SW 1271 (cell line): ENCODE results near the gene C19orf53.
"Not testable (repeated sequence)": the region's sequence is repeated elsewhere in the genome, so short reads cannot be mapped to it uniquely, and the experiment has no call there.

Source experiments
- DNase-seq, 2 experiments: peaks; one replicate each; lab custom pipeline; 2025; lab: John Stamatoyannopoulos, UW

The C19orf53 gene

DNA sequence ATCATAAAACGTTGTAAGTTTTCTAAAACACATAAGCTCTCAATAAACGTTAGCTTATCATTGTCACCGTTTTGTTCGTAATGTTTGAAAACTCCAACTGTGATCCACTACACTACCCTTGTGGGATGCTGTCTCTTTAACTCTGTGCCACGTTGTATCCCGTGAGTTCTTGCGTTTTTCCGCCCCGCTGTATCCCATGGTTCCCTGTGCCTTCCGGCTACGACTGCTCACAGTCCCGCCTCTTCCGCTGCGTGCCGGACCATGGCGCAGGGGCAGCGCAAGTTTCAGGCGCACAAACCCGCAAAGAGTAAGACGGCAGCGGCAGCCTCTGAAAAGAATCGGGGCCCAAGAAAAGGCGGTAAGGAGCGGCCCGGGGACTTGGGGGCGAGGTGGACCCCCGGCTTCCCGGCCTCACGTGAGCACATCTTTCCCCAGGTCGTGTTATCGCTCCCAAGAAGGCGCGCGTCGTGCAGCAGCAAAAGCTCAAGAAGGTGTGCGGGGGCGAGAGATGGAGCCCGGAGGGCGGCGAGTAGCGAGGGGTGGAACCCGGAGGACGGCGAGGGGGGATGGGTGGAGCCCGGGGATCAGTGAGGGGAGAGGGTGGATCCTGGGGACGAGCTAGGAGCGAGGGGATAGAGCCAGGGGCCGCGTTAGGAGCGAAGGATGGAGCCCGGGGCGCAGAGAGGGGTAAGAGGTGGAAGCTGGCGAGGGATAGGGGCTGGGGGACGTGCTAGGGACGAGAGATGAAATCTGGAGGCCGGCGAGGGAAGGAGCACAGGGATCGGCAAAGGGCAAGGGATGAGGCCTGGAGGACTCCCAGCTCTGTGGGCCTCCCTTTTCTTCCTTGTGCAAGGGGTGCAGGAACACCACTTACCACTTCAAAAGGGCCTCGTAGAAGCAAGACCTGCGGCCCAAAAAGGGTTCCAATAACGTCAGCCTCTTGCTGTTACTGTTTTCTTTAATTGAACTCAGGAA is at the start of gene C19orf53:
Gene C19orf53 (plus strand): TSS at position 240 of the 975 bp plus-strand sequence. CDS start 22 bp downstream, at position 262.
- peak; percentile 78 to 90 for DNase-seq

DNA sequence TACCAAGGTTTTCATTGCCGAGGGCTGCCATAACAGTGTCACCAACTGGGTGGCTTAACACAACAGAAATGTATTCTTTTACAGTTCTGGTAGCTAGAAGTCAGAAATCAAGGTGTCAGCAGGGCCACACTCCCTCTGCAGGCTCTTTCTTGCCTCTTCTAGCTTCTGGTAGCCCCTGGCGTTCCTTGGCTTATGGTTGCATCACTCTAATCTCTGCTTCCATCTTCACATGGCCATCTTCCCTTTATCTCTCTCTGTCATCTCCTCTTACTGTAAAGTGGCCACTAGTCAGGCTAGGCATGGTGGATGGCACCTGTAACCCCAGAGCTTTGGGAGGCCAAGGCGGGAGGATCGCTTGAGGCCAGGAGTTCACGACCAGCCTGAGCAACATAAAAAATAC is 47.9 kb upstream of the C19orf53 start:
- no peak for DNase-seq

DNA sequence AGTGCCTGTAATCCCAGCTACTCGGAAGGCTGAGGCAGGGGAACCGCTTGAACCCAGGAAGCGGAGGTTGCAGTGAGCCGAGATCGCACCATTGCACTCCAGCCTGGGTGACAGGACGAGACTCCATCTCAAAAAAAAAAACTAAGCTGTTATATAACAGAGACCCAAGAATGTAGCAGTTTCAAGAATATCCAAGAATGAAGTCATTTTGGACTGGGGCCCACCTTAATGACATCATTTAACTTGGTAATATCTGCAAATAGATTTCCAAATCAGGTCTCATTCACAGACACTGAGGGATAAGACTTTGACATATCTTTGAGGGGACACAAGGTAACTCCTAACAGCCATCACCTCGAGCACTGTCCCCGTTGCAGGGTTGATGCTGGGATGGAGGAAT is 46.5 kb upstream of the C19orf53 start:
- no peak for DNase-seq

- DNase-seq, result no peak
These were observed 44.4 kb upstream of the C19orf53 start for GRCh38 chr19:13729859-13730258.

- peak; percentile 87 to 96 for DNase-seq
These were observed 42.9 kb upstream of the C19orf53 start for GRCh38 chr19:13731147-13731964.

GRCh38 chr19:13732337-13732736 is 41.9 kb upstream of the C19orf53 start:
- no peak for DNase-seq

DNA sequence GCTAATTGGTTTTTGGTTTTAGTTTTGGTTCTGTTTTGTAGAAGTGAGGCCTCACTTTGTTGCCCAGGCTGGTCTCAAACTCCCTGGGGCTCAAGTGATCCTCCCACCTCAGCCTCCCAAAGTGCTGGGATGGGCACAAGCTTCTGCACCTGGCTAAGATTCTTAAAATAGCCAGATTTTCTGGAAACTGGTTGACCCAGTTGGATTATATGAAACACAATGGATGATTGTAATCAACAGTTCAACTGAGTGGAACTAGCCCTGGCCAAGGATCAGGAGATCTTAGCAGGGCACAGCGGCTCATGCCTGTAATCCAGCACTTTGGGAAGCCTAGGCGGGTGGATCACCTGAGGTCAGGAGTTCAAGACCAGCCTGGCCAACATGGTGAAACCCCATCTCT is 39.5 kb upstream of the C19orf53 start:
- DNase-seq, result no peak

GRCh38 chr19:13738073-13738472 is 36.2 kb upstream of the C19orf53 start:
- no peak for DNase-seq

GRCh38 chr19:13741893-13742292 is 32.4 kb upstream of the C19orf53 start:
- no peak for DNase-seq

- no peak for DNase-seq
These were observed 31.5 kb upstream of the C19orf53 start for GRCh38 chr19:13742756-13743155.

GRCh38 chr19:13744174-13744573 is 30.1 kb upstream of the C19orf53 start:
- DNase-seq, result no peak

- DNase-seq, result no peak
These were observed 27.2 kb upstream of the C19orf53 start for GRCh38 chr19:13747098-13747453.

DNA sequence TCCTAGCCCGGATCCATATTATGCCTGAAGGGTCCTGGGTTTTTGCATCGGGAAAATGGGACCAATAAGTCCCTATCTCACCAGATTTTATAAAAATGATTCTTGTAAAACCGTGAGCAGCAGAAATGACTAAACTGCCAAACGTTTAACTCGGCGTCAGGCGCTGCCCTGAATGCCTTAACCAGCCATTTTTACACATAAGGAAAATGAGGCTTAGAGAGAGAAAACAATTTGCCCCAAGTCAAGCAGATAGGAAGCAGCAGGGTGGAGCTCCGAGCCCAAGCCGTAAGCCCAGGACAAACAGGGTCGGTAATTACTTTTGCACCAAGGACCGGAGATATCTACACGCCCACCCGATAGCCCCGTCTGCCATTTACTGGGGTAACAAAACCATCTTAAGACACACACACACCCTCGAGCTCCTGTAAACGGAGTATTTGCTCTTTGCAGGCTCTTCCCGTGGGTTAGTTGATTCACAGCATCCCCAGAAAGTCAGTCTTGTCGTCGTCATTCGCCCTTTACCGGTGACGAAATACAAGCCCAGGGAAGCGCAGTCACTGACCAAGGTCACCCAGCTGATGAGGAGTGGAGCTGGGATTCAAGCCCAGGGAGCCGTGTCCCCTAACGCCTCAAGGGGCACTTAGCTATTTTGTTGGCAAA is 26.0 kb upstream of the C19orf53 start:
- DNase-seq, result peak in 1 of 2 experiments; percentile 51

- no peak for DNase-seq
These were observed 22.8 kb upstream of the C19orf53 start for GRCh38 chr19:13751436-13751835.

GRCh38 chr19:13753622-13754021 is 20.6 kb upstream of the C19orf53 start:
- not testable (repeated sequence) for DNase-seq

DNA sequence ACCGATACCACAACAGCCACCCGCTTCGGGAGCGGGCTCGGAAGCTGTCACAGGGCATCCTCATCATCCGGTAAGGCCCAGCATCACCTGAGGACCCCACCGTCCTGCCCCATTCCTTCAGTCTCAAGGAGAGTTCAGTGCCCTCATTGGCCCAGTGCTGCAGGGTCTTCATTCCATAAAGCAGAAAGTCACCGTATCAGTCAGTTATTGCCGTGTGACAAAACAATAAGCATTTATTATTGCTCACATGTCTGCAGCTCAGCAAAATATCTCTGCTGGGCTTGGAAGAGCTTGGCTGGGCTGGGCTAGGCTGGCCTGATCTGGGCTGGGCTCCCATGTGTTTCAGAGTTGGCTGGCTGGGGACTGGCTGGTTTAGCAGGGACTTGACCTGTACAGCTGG is 18.0 kb upstream of the C19orf53 start:
- no peak for DNase-seq

GRCh38 chr19:13757805-13758772 is 16.2 kb upstream of the C19orf53 start:
- no peak for DNase-seq

DNA sequence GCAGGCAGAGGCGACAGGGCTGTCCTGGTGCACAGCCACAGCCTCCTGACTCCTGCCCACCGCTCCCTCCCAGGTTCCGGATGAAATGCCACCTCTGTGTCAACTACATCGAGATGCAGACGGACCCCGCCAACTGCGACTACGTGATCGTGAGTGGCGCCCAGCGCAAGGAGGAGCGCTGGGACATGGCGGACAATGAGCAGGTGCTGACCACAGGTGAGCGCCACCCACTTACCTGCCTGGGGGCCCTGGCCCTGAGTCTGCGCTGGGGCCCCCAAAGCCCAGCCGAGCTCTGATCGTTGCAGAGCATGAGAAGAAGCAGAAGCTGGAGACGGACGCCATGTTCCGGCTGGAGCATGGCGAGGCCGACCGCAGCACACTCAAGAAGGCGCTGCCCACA is 15.5 kb upstream of the C19orf53 start:
- no peak for DNase-seq

- peak in 1 of 2 experiments; percentile 14 for DNase-seq
These were observed 12.8 kb upstream of the C19orf53 start for GRCh38 chr19:13761423-13761822.

- no peak for DNase-seq
These were observed 11.5 kb upstream of the C19orf53 start for GRCh38 chr19:13762635-13763235.

DNA sequence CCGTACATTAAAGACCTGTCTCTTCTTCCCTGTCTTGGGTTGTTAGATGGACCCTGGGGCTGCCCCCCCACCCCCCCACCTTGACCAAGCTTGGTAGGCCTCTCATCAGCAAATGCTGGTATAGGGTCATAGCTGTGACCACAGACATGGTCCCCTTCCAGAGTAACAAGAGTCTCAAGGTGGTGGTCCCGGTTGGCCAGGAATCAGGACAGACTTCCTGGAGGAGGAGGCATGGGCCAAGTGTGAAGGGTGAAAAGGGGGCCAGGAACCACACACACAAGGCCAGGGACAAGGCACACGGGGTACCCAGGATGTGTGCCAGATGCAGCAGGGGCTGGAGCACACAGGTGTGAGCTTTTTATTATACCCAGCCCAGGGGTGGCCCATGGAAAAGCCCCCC is 11.0 kb upstream of the C19orf53 start:
- no peak for DNase-seq
